Measurements from ENCODE around the gene ST3GAL3. TPM values are rescaled to one million over a fixed set of nuclear protein-coding genes. Genes with fewer than 3 reads are reported as not detected.

Gene ST3GAL3
- total and polyA plus RNA-seq, 2 of the 13 experiments (the other 11 are each of a cell fraction or from before 2014, with no cell fraction given): 5.1 to 8.1 TPM

GRCh38 chr1:43979528-43980254 is 272.4 kb downstream of the ST3GAL3 start (continued):
- no peak for TF ChIP-seq ZNF383 (CRISPR knock-in tag; IDR thresholded peaks at IDR 0.05; ENCODE audit: borderline replicate concordance)
- TF ChIP-seq ZNF121 (CRISPR knock-in tag; IDR thresholded peaks at IDR 0.05): no peak
- peak; percentile 46 for TF ChIP-seq YY1 (IDR thresholded peaks at IDR 0.05; ENCODE audit: insufficient read depth, insufficient replicate concordance, low read depth, low read length)
- peak; percentile 48 for TF ChIP-seq NCOA2 (CRISPR knock-in tag; IDR thresholded peaks at IDR 0.05)
- no peak for TF ChIP-seq ZMYM3 (CRISPR knock-in tag; IDR thresholded peaks at IDR 0.05)
- TF ChIP-seq TBX3 (IDR thresholded peaks at IDR 0.05; ENCODE audit: borderline replicate concordance): no peak
- TF ChIP-seq ZNF263 (CRISPR knock-in tag; IDR thresholded peaks at IDR 0.05): no peak
- TF ChIP-seq RCOR2 (CRISPR knock-in tag; IDR thresholded peaks at IDR 0.05): no peak
- no peak for TF ChIP-seq SP2 (CRISPR knock-in tag; IDR thresholded peaks at IDR 0.05)
- no peak for TF ChIP-seq ZNF12 (CRISPR knock-in tag; IDR thresholded peaks at IDR 0.05)
- TF ChIP-seq REST (IDR thresholded peaks at IDR 0.05; ENCODE audit: borderline replicate concordance in 1 of 2, low read depth in 1 of 2, low read length in 2 of 2): no peak
- TF ChIP-seq ZBTB21 (CRISPR knock-in tag; IDR thresholded peaks at IDR 0.05): no peak
- TF ChIP-seq SSRP1 (CRISPR knock-in tag; IDR thresholded peaks at IDR 0.05): no peak
- TF ChIP-seq KDM5B (CRISPR knock-in tag; IDR thresholded peaks at IDR 0.05; ENCODE audit: borderline replicate concordance): peak; percentile 63; the same call in 1 of the 2 replicates
- no peak for TF ChIP-seq TEAD2 (CRISPR knock-in tag; IDR thresholded peaks at IDR 0.05)
- TF ChIP-seq RFXAP (CRISPR knock-in tag; IDR thresholded peaks at IDR 0.05; ENCODE audit: borderline replicate concordance): no peak
- no peak for TF ChIP-seq SRSF9 (IDR thresholded peaks at IDR 0.05; ENCODE audit: borderline replicate concordance, insufficient read depth, low read depth, low read length, poor library complexity, severe bottlenecking)
- 0 out of 2 replicates have a peak, but pooled peaks have one; percentile 27 for TF ChIP-seq ZSCAN9 (CRISPR knock-in tag; IDR thresholded peaks at IDR 0.05; ENCODE audit: borderline replicate concordance)
- no peak for TF ChIP-seq CTCF (CRISPR knock-in tag; IDR thresholded peaks at IDR 0.05)
- no peak for TF ChIP-seq ZKSCAN1 (IDR thresholded peaks at IDR 0.05; ENCODE audit: low read length)
- TF ChIP-seq ZNF530 (CRISPR knock-in tag; IDR thresholded peaks at IDR 0.05; ENCODE audit: low read depth): no peak
- no peak for TF ChIP-seq ZNF382 (CRISPR knock-in tag; IDR thresholded peaks at IDR 0.05; ENCODE audit: borderline replicate concordance)
- TF ChIP-seq CEBPB (IDR thresholded peaks at IDR 0.05; ENCODE audit: borderline replicate concordance, low read depth, low read length): no peak
- no peak for TF ChIP-seq ZNF552 (CRISPR knock-in tag; IDR thresholded peaks at IDR 0.05; ENCODE audit: borderline replicate concordance)
- TF ChIP-seq ELF4 (CRISPR knock-in tag; IDR thresholded peaks at IDR 0.05; ENCODE audit: borderline replicate concordance): no peak

Data from HepG2 (cell line).